Measurements from ENCODE around the gene ILK. TPM values are rescaled to one million over a fixed set of nuclear protein-coding genes. Genes with fewer than 3 reads are reported as not detected.

Gene ILK
- total RNA-seq (2022; extraction: Qiagen RNA extraction; ENCODE audit: low read depth) = 102 to 117 TPM (median 112 TPM) in 5 replicates

DNA sequence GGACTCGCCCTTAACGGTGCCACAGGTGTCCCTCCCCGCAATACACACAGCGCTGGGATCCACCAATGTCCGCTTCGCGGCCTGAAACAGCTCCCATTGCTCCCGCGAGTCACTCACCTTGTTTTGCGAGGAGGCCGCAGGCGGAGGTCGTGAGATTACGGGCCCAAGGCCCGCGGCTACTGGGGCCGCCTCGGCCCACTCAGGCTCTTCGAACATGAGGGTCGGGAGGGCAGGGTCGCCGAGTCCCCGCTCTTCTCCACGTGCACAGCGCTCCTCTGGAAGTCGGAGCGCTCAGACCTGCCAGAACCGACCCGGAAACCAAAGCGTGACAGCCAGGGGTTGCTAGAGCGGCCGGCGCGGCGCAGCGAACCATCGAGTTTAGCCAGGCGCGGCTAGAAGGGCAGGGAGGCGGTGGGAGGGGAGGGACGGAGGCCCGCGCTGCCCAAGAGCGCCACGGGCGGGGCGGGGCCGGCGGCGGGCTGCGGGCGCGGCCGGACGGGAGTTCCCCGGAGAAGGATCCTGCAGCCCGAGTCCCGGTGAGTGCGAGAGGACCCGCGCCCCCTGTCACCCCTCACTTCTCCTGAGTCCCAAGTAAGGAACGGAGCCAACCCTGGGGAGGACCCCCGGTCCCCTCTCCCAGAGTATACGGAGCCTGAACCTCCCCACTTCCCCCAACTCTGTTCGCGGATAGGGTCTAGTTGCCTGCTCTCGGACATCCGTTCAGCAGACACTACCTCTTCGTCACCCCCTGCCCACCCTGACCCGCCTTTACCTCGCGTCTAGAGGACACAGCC lies at the start of gene ILK, which contains the start of gene RRP8:
Gene ILK (plus strand): TSS at position 488 of the 794 bp plus-strand sequence. CDS start 498 bp downstream, outside the sequence.
Gene RRP8 (minus strand): TSS at position 330 of the 794 bp plus-strand sequence. CDS start 114 bp downstream, at position 216.

DNA sequence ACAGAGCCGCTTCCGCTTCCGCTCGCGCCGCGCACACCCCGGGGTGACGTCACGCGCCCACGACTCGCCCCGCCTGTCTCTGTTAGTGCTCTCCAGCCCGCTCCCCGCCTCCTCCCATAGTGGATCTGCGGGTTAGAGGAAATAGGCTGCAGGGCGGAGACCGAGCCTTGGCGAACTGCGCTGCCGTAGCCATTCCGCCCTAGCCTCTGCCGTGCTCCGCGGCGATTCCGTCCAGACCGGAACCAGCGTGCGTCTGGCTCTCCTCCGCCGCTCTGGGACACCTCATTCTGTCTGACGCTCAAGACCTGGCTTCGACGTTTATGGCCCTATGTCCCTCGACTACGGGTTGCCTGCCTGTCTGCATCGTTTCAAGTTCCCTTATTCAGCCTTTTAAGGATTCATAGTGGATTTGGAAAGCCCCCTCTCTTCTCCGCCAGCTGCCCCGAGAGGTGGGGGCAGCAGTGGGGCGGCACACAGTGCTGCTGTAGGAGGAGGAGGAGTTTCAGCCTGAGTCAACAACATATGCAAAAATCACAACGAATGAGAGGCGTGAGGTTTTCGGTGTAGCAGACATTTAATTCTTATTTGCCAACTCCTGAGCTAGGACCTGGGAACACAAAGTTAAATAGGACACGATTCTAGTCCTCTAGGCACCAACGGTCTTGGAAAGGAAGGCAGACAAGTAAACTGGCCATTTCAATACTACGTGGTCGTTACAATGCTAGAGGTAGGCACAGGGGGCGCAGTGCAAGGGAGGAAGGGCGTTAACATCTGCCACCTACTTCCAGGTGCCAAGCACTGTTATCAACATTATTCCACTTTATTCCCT lies 8.9 kb downstream of the ILK start, which contains the start of gene TAF10:
Gene TAF10 (minus strand): TSS at position 4 of the 829 bp plus-strand sequence. CDS start 27 bp downstream, outside the sequence.

DNA sequence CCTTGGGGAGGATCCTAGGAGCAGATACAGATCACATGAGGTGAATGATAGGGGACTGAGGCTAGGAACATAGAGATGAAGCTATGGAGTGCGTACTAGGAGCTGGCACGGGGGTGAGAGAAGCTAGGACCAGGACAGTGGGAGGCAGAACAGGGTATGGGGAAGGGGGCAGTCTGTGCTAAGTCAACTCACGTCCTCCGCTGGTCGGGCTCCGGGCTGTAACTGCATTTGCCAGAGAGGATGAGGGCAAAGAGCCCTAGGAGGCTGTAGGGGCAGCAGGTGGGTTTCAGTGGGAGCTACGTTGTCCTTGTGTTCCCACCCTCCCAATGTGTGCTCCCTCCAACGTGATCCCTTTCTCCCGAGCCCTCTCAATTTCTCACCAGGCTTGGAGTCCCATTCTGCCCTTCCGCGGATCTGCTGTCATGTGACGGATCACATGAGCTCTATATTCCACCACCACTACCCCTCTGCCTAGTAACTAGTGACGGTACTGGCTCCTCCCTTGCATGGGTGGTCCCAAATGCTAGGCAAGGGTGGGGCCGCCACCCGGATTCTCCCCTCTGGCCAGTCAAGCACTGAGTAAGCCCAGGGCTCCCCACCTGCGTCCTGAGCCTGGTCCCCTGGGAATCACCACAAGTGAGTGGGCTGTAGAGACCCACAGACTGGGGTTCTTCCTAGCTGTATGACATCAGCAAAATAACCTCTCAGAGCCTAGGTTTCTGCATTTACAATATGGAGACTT lies 15.6 kb downstream of the ILK start, which contains the start of gene TPP1:
Gene TPP1 (minus strand): TSS at position 419 of the 742 bp plus-strand sequence. CDS start 22 bp downstream, at position 397.

DNA sequence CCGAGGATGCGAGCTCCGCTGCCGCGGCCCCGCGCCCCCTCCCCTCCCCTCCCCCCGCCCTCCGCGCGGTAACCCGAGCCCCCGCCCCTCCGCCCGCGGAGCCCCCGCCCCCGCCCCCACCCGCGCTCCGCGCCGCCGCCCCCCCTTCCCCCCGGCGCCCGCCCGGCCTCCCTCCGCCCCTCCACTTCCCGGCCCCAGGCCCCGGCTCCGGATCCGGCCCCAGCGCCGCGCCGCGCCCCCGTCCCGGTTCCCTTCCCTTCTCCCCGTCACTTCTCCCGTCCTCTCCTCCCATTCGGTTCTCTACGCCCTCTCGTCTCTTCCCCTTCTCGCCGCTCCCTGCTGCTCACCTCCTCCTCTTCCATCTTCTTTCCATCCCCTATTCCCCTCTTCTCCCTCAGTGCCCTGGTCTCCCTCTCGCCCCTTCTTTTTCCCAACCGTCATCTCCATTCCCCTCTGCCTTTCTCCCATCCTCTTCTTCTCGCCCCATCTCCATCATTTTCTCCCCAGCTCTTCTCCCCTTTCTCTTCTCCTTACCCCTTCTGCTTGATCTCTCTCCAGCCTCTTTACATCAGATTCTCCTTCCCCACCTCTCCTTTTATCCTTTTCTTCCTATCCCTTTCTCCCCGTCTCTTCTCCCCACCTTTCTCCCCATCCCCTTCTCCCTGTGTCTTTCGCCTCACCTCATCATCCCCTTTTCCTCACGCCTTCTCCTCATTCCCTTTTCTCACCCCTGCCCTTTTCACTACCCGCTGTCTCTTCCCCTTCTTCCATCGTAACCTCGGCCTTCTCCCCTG lies 52.4 kb downstream of the ILK start, which contains the start of gene DCHS1:
Gene DCHS1 (minus strand): TSS at position 20 of the 794 bp plus-strand sequence. CDS start 14,196 bp downstream, outside the sequence.

Other genes with a start within 250 kb of the ILK start
- 9.0 to 9.9 TPM (median 9.2 TPM) in 5 replicates for gene SMPD1, start 213.3 kb upstream of the ILK start, total RNA-seq (2022; extraction: Qiagen RNA extraction; ENCODE audit: low read depth)
- 16.0 to 18.8 TPM (median 18.2 TPM) in 5 replicates for gene APBB1, start 184.7 kb upstream of the ILK start, total RNA-seq (2022; extraction: Qiagen RNA extraction; ENCODE audit: low read depth)
- gene HPX, start 162.8 kb upstream of the ILK start, total RNA-seq (2022; extraction: Qiagen RNA extraction; ENCODE audit: low read depth) = 0.28 to 0.91 TPM (median 0.57 TPM) in 5 replicates
- gene TRIM3, start 129.8 kb upstream of the ILK start, total RNA-seq (2022; extraction: Qiagen RNA extraction; ENCODE audit: low read depth) = 13.6 to 20.3 TPM (median 17.9 TPM) in 5 replicates
- gene ARFIP2, start 122.4 kb upstream of the ILK start, total RNA-seq (2022; extraction: Qiagen RNA extraction; ENCODE audit: low read depth) = 55.1 to 58.2 TPM (median 57.8 TPM) in 5 replicates
- 32.6 to 37.6 TPM (median 35.3 TPM) in 5 replicates for gene TIMM10B, start 122.3 kb upstream of the ILK start, total RNA-seq (2022; extraction: Qiagen RNA extraction; ENCODE audit: low read depth)
- gene DNHD1, start 106.5 kb upstream of the ILK start, total RNA-seq (2022; extraction: Qiagen RNA extraction; ENCODE audit: low read depth) = 2.3 to 3.3 TPM (median 3.0 TPM) in 5 replicates
- 25.1 to 32.0 TPM (median 29.4 TPM) in 5 replicates for gene RRP8, start 158 bp upstream of the ILK start, total RNA-seq (2022; extraction: Qiagen RNA extraction; ENCODE audit: low read depth)
- 155 to 277 TPM (median 228 TPM) in 5 replicates for gene TAF10, start 8.4 kb downstream of the ILK start, total RNA-seq (2022; extraction: Qiagen RNA extraction; ENCODE audit: low read depth)
- 40.6 to 49.2 TPM (median 44.8 TPM) in 5 replicates for gene TPP1, start 15.6 kb downstream of the ILK start, total RNA-seq (2022; extraction: Qiagen RNA extraction; ENCODE audit: low read depth)
- gene DCHS1, start 52.0 kb downstream of the ILK start, total RNA-seq (2022; extraction: Qiagen RNA extraction; ENCODE audit: low read depth) = 0.03 to 0.14 TPM (median 0.08 TPM) in 5 replicates
- 93.1 to 110 TPM (median 101 TPM) in 5 replicates for gene MRPL17, start 79.6 kb downstream of the ILK start, total RNA-seq (2022; extraction: Qiagen RNA extraction; ENCODE audit: low read depth)
- gene OR2AG2, start 168.2 kb downstream of the ILK start, total RNA-seq (2022; extraction: Qiagen RNA extraction; ENCODE audit: low read depth) = 0.03 TPM in 2 of 5 replicates, not detected in the others
- not detected in 5 replicates for gene OR2AG1, start 179.2 kb downstream of the ILK start, total RNA-seq (2022; extraction: Qiagen RNA extraction; ENCODE audit: low read depth)
- not detected in 5 replicates for gene OR6A2, start 195.9 kb downstream of the ILK start, total RNA-seq (2022; extraction: Qiagen RNA extraction; ENCODE audit: low read depth)
- not detected in 5 replicates for gene OR10A5, start 241.9 kb downstream of the ILK start, total RNA-seq (2022; extraction: Qiagen RNA extraction; ENCODE audit: low read depth)